VCaP (cell line): ENCODE data around the gene SORT1.
"Not testable (repeated sequence)": the region's sequence is repeated elsewhere in the genome, so short reads cannot be mapped to it uniquely, and the experiment has no call there.

Experiments
- H3K27ac ChIP-seq: fragments of 450-650 bp; 2 replicates; pipeline ENCODE4 v1.5.1; 2017
- CTCF ChIP-seq: fragments of 450-650 bp; conservative IDR thresholded peaks from 2 replicates; pipeline ENCODE4 v1.5.1; 2017; ENCODE audit warnings: mild to moderate bottlenecking, moderate library complexity

SORT1 gene

GRCh38 chr1:109312246-109312645 is 85.5 kb downstream of the SORT1 start:
- no peak for TF ChIP-seq CTCF
- H3K27ac ChIP-seq = no peak overlapping the region

- TF ChIP-seq CTCF = no peak
- no peak overlapping the region for H3K27ac ChIP-seq
Observed at GRCh38 chr1:109309347-109309746, 88.4 kb downstream of the SORT1 start.

GRCh38 chr1:109307274-109308021 is 90.3 kb downstream of the SORT1 start:
- no peak overlapping the region for H3K27ac ChIP-seq

GRCh38 chr1:109306832-109307273 is 90.9 kb downstream of the SORT1 start, which contains the start of gene MYBPHL:
Gene MYBPHL, minus strand, starts transcription at chr1:109307011. Its CDS starts 20 bp downstream, at chr1:109306991.
- no peak within 1 kb of the TSS for H3K27ac ChIP-seq
- TF ChIP-seq CTCF = no peak

More at GRCh38 chr1:109307274-109308021, 90.3 kb downstream of the SORT1 start:
- TF ChIP-seq CTCF = no peak

- H3K27ac ChIP-seq = not testable (repeated sequence)
Observed at GRCh38 chr1:109305991-109306390, 91.7 kb downstream of the SORT1 start.

- no peak overlapping the region for H3K27ac ChIP-seq
- no peak for TF ChIP-seq CTCF
Observed at GRCh38 chr1:109304226-109304920, 93.3 kb downstream of the SORT1 start.

GRCh38 chr1:109301874-109302273 is 95.8 kb downstream of the SORT1 start:
- no peak overlapping the region for H3K27ac ChIP-seq
- TF ChIP-seq CTCF = no peak

- H3K27ac ChIP-seq = no peak overlapping the region
- no peak for TF ChIP-seq CTCF
Observed at GRCh38 chr1:109300650-109301151, 97.0 kb downstream of the SORT1 start.
